IMR-90 (cell line): ENCODE results near the gene NMB. TPM values are rescaled to one million over a fixed set of nuclear protein-coding genes. Genes with fewer than 3 reads are reported as not detected.
A peak's percentile ranks its signal among the peaks of the same experiment; 100 is the strongest.

Source experiments
- BHLHE40 ChIP-seq: fragments of 150-350 bp; IDR thresholded peaks from 2 replicates; pipeline ENCODE4 v1.6.1; 2016; ENCODE audit warnings: mild to moderate bottlenecking, low read depth, low read length
- FOS ChIP-seq: fragments of 150-350 bp; IDR thresholded peaks from 2 replicates; pipeline ENCODE4 v1.6.1; 2016; ENCODE audit warnings: low read depth, low read length
- polyA plus RNA-seq, 3 experiments: library from polyadenylated mRNA; depleted of rRNA; stranded (reverse); fragments of >200 nt; gene quantifications; 2 replicates each; pipeline ENCODE4 v1.2.3, GENCODE V29; 2012; ENCODE audit warnings: low replicate concordance in 1 of 3
- total RNA-seq: library from RNA; depleted of rRNA; stranded (reverse); fragments of >200 nt; gene quantifications from 2 replicates; pipeline ENCODE4 v1.2.3, GENCODE V29; 2012
- TF ChIP-seq, protein P1 (sequence below): conservative IDR thresholded peaks from 2 replicates; pipeline ENCODE4 v1.5.1; 2012; ENCODE audit warnings: mild to moderate bottlenecking, low read depth, low read length, improper control_type of control experiment
- TF ChIP-seq, protein P2 (sequence below): fragments of 150-350 bp; IDR thresholded peaks from 2 replicates; pipeline ENCODE4 v1.6.1; 2017; ENCODE audit warnings: mild to moderate bottlenecking, antibody characterized with exemption, low read length, low read depth

Gene NMB
- total and polyA plus RNA-seq, 2 of the 4 experiments (the other 2 are of a cell fraction): 1.3 to 3.8 TPM

DNA sequence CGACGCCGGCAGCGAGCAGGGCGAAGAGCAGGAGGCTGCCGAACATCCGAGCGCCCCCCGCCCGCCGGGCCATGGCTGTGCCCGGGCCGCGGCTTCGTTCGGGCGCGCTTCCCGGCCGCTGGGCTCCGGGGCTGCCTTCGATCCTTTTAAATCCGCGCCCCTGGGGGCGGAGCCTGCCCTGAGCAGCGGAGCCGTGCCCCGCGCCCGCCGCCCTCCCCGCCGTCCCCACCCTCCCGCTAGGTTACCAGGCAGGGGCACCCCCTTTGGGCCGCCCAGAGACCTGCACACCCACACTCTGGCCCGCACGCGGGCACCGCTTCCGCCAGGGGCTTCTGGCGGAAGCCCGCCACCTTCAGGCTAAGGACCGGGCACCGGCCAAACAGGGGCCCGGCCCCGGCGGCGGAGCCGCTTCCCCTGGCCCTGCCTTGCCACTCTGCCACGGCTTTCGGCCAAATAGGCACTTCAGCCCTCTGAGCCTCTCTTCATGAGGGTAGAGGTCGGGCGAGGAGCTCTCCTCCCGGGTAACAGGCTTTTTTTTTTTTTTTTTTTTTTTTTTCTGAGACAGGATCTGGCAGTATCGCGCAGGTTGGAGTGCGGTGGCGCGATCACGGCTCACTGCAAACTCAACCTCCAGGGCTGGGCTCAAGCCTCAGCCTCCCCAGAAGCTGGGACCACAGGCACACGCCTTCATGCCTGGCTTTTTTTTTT is at the start of gene NMB (continued):
- TF ChIP-seq, protein P1, sequence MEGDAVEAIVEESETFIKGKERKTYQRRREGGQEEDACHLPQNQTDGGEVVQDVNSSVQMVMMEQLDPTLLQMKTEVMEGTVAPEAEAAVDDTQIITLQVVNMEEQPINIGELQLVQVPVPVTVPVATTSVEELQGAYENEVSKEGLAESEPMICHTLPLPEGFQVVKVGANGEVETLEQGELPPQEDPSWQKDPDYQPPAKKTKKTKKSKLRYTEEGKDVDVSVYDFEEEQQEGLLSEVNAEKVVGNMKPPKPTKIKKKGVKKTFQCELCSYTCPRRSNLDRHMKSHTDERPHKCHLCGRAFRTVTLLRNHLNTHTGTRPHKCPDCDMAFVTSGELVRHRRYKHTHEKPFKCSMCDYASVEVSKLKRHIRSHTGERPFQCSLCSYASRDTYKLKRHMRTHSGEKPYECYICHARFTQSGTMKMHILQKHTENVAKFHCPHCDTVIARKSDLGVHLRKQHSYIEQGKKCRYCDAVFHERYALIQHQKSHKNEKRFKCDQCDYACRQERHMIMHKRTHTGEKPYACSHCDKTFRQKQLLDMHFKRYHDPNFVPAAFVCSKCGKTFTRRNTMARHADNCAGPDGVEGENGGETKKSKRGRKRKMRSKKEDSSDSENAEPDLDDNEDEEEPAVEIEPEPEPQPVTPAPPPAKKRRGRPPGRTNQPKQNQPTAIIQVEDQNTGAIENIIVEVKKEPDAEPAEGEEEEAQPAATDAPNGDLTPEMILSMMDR: peak; percentile 64
- TF ChIP-seq FOS (no peak), BHLHE40 (no peak)
- TF ChIP-seq, protein P2, sequence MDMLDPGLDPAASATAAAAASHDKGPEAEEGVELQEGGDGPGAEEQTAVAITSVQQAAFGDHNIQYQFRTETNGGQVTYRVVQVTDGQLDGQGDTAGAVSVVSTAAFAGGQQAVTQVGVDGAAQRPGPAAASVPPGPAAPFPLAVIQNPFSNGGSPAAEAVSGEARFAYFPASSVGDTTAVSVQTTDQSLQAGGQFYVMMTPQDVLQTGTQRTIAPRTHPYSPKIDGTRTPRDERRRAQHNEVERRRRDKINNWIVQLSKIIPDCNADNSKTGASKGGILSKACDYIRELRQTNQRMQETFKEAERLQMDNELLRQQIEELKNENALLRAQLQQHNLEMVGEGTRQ: no peak
